SHP77 (cell line): ENCODE data around the gene KCNN2.
A peak's percentile ranks its signal among the peaks of the same experiment; 100 is the strongest.
"Not testable (repeated sequence)": the region's sequence is repeated elsewhere in the genome, so short reads cannot be mapped to it uniquely, and the experiment has no call there.

Experiments
- DNase-seq, 2 experiments: peaks; one replicate each; lab custom pipeline; 2025; lab: John Stamatoyannopoulos, UW

KCNN2 gene

GRCh38 chr5:114419959-114420358 is 58.1 kb downstream of the KCNN2 start:
- no peak for DNase-seq

DNA sequence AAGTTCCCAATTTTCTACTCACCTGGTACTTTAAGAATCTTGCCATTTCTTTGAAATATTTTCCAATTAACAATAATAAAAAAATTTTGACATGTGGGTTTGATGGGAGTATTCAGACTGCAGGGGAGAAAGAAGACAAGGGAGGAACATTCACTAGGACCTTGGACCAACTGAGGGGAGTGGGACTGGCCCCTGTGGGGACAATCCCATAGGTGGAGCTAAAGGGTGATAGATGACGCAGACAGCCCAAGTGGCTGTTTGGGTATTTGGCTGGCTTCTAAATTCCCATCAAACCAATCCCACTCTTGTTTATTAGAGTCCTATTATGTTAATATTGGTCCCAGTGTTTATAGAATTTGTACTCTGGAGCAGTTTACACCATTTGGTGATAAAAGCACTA is 65.3 kb downstream of the KCNN2 start:
- no peak for DNase-seq

GRCh38 chr5:114430532-114430931 is 68.7 kb downstream of the KCNN2 start:
- DNase-seq: no peak

DNA sequence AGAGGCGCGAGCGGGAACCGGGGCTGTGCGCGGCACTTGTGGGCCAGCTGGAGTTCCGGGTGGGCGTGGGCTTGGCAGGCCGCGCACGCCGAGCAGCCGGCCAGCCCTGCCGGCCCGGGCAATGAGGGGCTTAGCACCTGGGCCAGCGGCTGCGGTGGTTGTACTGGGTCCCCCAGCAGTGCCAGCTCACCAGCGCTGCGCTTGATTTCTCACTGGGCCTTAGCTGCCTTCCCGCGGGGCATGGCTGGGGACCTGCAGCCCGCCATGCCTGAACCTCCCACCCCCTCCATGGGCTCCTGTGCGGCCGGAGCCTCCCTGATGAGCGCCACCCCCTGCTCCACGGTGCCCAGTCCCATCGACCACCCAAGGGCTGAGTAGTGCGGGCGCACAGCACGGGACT is 70.8 kb downstream of the KCNN2 start:
- DNase-seq: not testable (repeated sequence)

DNA sequence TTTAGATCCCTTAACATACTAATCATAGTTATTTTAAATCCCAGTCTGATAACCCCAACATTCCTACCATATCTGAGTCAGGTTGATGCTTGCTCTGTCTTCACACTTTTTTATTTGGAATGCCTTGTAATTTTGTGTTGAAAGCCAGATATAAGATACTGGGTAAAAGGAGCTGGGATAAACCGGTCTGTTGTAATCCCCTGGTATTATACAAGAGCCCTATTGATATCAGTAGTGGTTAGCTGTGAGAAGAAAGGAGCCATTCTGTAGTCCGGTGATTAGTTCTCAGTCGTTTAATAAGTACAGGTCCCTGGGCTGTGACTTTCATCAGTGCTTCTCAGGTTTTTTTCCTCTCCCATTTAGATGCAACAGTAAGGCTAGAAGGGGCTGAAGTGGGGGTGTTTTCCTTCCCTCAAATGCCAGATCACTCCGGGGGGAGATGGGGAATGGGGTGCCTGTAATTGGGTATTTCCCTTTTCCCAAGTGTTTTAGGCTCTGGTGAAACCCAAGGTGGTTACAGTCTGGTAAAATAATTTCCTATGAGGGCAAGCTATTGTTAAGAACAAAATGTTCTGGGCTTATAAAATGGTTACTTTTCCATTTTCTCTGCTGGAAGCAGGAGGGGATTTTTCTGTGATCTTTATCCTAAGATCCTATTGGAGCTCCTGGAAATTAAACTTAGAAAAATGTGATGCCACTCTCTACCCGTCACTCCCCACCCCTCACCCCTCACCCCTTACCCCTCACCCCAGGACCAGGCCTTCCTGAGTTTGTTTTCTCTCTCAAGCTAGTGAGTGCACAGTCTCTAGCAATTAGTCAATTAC is 72.7 kb downstream of the KCNN2 start:
- no peak for DNase-seq

DNA sequence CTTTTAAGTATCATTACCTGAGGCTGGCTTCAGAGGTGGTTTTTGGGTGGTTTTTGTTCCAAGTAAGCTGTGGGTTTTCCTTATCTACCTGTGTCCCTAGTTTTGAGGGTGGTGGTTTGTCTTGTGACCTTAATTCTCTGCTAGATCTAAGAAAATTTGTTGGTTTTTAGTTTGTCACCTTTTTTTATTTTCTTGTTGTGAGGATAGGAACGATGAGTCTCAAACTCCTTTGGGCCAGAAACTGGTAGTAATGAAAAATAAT is 73.3 kb downstream of the KCNN2 start:
- no peak for DNase-seq

- no peak for DNase-seq
Measured at GRCh38 chr5:114435885-114436299, 74.0 kb downstream of the KCNN2 start.

GRCh38 chr5:114437936-114438335 is 76.1 kb downstream of the KCNN2 start:
- DNase-seq: no peak

DNA sequence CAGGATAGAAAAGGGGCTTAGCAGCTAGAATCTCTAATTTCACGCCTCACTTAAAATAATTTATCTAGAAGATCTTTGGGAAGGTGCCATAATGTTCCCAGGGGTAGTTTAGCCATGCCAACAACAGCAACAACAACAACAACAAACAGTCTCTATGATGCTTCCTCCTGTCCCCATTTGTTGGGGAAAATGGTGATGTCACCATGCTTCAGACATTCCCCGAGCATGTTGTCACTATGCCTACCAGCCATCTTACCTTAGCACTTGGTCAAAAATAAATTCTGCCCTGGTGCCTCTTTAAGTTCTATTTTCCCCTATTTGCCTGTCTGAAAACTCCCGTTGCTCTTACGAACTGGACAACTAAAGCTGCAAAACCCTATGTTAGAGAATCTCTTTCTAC is 76.6 kb downstream of the KCNN2 start:
- DNase-seq: no peak

DNA sequence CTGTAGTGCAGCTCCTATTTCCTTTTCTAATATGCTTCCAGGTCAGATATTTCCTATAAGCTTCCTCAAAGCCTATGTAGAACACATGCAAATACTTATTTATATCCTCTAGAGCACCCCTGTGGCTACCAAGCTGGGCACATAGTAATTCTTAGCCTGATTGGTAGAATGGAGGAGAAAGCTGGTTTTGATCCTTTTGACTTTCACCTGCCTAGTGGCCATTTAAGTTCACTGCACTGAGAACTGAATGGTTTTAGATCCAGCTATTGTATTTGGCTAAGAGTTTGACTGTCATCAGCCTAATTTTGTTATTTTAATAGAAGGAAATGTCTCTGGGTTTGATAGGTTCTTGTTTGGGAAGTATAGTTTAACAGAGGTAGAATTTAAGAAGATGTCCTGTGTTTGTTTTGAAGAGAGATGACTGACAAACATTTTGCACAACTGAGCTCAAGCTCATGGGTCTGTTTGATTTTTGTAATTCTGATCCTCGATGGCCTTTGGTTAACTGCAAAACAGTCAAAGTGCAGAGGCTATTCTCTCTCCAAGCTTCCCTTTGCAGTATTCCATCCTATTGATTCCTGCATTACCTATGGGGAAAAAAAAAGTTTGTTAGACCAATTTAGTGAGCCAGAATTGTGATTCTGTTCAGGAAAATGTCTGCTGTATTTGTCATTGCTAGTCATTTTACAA is 85.4 kb downstream of the KCNN2 start:
- no peak for DNase-seq

DNA sequence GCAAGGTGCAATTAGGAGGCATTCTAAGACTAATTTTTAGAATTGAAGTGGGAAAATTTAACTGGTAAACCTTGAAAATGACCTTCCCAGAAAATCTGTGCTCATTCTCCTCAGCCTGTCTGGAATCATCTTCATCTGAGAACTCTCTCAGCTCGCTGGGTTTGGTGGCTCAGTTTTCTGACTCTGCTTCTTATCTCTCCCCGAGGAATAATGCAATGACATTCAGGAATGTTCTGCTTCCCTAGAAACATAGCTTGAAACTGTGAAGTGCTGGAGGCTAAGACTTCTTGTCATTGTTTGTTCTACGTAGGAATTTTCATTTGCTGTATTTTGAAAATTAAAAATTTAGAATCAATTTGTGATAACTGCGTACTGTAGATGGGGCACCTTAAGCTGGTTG is 86.6 kb downstream of the KCNN2 start:
- DNase-seq: no peak

- peak; percentile 37 to 38 for DNase-seq
Measured at GRCh38 chr5:114449860-114450421, 88.1 kb downstream of the KCNN2 start.

GRCh38 chr5:114450437-114450836 is 88.6 kb downstream of the KCNN2 start:
- peak; percentile 1 for DNase-seq

DNA sequence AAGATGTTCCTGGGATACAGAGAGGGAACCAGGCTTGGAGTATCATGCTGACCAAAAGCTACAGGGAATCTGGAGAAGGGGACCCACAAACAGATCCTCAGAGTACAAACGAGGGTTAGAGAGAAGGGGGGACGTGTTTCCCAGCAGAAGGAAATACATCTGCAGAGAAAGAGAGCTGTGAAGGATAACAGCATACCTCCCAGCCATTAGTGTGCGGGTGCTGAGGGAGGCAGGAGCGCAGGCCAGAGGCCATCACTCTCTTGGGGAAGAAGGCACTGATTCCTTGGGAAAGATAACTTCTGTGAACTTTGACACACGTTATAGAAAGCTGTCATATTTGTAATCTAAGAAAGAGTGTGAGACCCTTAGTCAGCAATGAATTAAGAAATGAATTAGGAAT is 96.9 kb downstream of the KCNN2 start:
- no peak for DNase-seq

- DNase-seq: no peak
Measured at GRCh38 chr5:114467171-114467570, 105.3 kb downstream of the KCNN2 start.

GRCh38 chr5:114467729-114468128 is 105.9 kb downstream of the KCNN2 start:
- DNase-seq: no peak

DNA sequence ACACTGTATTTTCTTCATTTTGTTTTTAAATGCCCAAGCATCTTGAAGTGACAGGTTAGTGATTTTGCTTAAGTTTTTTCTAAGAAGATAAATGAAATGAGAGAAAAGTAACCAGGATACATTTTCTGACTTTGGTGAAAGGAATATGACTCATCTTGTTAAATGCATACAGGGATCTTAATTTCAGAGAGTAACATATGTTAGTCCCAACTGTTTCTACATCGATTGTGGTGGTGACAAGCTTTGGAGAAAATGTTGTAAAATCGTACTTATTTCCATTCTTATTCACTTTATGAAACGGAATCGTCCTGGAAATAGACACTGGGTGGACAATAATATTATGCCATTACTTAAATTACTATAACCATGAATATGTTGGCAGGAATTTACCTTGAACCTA is 107.5 kb downstream of the KCNN2 start:
- DNase-seq: no peak

- DNase-seq: no peak
Measured at GRCh38 chr5:114471529-114471928, 109.7 kb downstream of the KCNN2 start.

GRCh38 chr5:114473541-114473940 is 111.7 kb downstream of the KCNN2 start:
- no peak for DNase-seq

DNA sequence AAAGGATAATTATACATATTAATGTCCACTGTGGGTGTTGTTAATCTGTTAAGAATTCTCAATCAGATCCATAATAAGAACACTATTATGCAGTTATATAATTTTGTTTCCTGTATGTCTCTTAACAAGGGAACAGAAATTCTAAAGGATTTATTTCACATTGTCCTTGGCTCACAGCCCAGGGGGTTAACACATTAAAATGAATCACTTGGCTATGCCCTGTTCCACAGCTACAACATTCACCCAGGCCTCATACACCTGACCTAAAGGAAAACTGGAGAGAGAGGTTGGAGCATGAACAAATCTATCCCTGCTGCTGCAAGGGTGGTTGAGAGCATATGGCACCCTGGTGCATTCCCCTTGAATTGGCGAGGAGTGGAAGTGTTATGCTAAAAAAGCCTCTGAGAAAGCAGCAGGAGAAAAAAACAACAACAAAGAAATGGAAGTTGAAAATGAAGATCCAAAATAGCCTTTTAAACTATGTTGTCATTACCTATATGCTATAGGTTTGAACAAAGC is 116.0 kb downstream of the KCNN2 start:
- no peak for DNase-seq

GRCh38 chr5:114500756-114501155 is 138.9 kb downstream of the KCNN2 start:
- DNase-seq: no peak

DNA sequence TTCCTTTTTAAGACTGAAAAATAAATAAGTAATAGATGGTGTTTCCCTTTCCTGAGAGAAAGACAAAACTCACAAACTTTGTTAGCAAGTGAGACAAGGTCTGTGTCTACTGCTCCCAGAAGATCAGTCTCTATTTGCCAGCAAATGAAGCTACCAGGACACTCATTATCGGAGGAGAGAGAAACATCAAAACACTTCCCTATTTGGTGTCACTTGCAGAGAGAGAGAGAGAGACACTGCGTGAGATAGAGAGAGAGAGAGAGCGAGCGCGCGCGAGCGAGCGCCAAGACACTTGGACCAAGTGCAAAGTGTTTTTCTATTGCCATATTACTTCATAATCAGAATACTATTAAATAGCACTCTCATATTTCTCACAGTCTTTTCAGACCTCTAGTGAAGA is 142.7 kb downstream of the KCNN2 start:
- DNase-seq: no peak

DNA sequence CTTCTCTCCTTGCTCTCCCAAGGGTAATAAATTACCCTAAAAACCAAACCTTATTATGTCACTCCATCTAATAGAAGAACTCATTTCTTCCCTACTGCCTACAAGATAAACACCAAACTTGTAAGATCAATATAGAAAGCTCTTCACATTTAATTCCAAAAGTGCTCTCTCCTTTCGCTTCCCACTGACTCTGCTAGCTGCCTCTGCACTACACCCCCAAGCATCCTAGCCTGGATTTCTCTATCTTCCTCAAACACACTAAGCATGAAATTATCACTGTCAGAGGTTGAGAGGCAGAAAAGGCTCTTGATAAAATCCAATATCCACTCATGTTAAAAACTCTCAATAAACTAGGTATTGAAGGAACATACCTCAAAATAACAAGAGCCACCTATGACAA is 162.4 kb downstream of the KCNN2 start:
- no peak for DNase-seq
